IMR-90 (cell line): ENCODE results near the gene FEN1. TPM values are rescaled to one million over a fixed set of nuclear protein-coding genes. Genes with fewer than 3 reads are reported as not detected.

ENCODE experiments used
- ATAC-seq: fragments of 200-7000 bp; cut with Tn5 transposase; 2 replicates; pipeline ENCODE4 v1.9.1; 2020; ENCODE audit warnings: low read depth, mild to moderate bottlenecking, moderate library complexity
- BruUV-seq: library from RNA; stranded (reverse); fragments of 400-500 nt; replicated peaks from 2 replicates; lab custom pipeline; 2021; lab: Mats Ljungman, UMichigan
- CTCF ChIA-PET: fragments of 300-600 bp; formaldehyde crosslinking; extraction: SDS; loops from one replicate; lab custom pipeline; 2021; ENCODE audit warnings: antibody characterized with exemption; lab: Yijun Ruan, JAX
- POLR2A ChIA-PET: fragments of 300-600 bp; sonication (Branson Sonifier 250); formaldehyde crosslinking; loops from one replicate; lab custom pipeline; 2022; ENCODE audit warnings: antibody characterized with exemption; ENCODE audit not compliant: unreplicated experiment; lab: Charles Lee
- DNase-seq: peaks from one replicate; pipeline ENCODE4 v3.0.0; 2013
- H2AFZ ChIP-seq: replicated peaks from 2 replicates; pipeline ENCODE3; 2013; ENCODE audit warnings: low read length, mild to moderate bottlenecking; ENCODE audit not compliant: poor library complexity
- H2AK5ac ChIP-seq: 2 replicates; pipeline ENCODE4 v1.6.1; 2013; ENCODE audit warnings: low read depth, low read length, inconsistent platforms
- H2AK9ac ChIP-seq: replicated peaks from 2 replicates; pipeline ENCODE3; 2013; ENCODE audit warnings: mild to moderate bottlenecking, low read depth, low read length, moderate library complexity; ENCODE audit not compliant: poor library complexity
- H2BK120ac ChIP-seq: 2 replicates; pipeline ENCODE4 v1.6.1; 2013; ENCODE audit warnings: low read depth, low read length, inconsistent platforms
- H2BK15ac ChIP-seq: 3 replicates; pipeline ENCODE4 v1.6.1; 2013; ENCODE audit warnings: low read depth, low read length, inconsistent platforms
- H2BK20ac ChIP-seq: 2 replicates; pipeline ENCODE4 v1.6.1; 2013; ENCODE audit warnings: low read depth, mild to moderate bottlenecking, inconsistent platforms, low read length, moderate library complexity
- H2BK5ac ChIP-seq: 2 replicates; pipeline ENCODE4 v1.6.1; 2013; ENCODE audit warnings: mild to moderate bottlenecking, low read depth, low read length, inconsistent platforms; ENCODE audit not compliant: poor library complexity, severe bottlenecking
- H3K14ac ChIP-seq: replicated peaks from 2 replicates; pipeline ENCODE4 v1.6.1; 2013; ENCODE audit warnings: low read depth, low read length, inconsistent platforms
- H3K18ac ChIP-seq: 2 replicates; pipeline ENCODE4 v1.6.1; 2013; ENCODE audit warnings: low read depth, low read length, control low read depth
- H3K23ac ChIP-seq: 2 replicates; pipeline ENCODE4 v1.6.1; 2013; ENCODE audit warnings: low read depth, low read length, inconsistent platforms
- H3K27ac ChIP-seq: 2 replicates; pipeline ENCODE4 v1.5.1; 2013; ENCODE audit warnings: mild to moderate bottlenecking, control low read depth, low read length; ENCODE audit not compliant: insufficient read depth
- H3K27me3 ChIP-seq: 2 replicates; pipeline ENCODE4 v1.6.1; 2013; ENCODE audit warnings: low read length; ENCODE audit not compliant: control insufficient read depth, insufficient read depth
- H3K36me3 ChIP-seq: 2 replicates; pipeline ENCODE4 v1.6.1; 2013; ENCODE audit warnings: low read length, mixed read lengths; ENCODE audit not compliant: control insufficient read depth, insufficient read depth
- H3K4ac ChIP-seq: 2 replicates; pipeline ENCODE4 v1.6.1; 2013; ENCODE audit warnings: low read depth, low read length, inconsistent platforms
- H3K4me1 ChIP-seq: 2 replicates; pipeline ENCODE4 v1.6.1; 2013; ENCODE audit warnings: low read length, mixed read lengths; ENCODE audit not compliant: control insufficient read depth, insufficient read depth
- H3K4me2 ChIP-seq: 2 replicates; pipeline ENCODE4 v1.6.1; 2013; ENCODE audit warnings: low read depth, mild to moderate bottlenecking, control low read depth, low read length, moderate library complexity
- H3K4me3 ChIP-seq: 2 replicates; pipeline ENCODE4 v1.5.1; 2013; ENCODE audit warnings: low read depth, mild to moderate bottlenecking, control low read depth, low read length, moderate library complexity; ENCODE audit not compliant: insufficient read depth
- H3K56ac ChIP-seq: 2 replicates; pipeline ENCODE4 v1.6.1; 2013; ENCODE audit warnings: low read length, inconsistent platforms; ENCODE audit not compliant: insufficient read depth; ENCODE audit errors: extremely low read depth
- H3K79me1 ChIP-seq, 2 experiments: 2 replicates each; pipeline ENCODE4 v1.6.1; 2013; ENCODE audit warnings: low read length in 2 of 2, inconsistent platforms in 1 of 2, low read depth in 1 of 2
- H3K9ac ChIP-seq: 2 replicates; pipeline ENCODE4 v1.6.1; 2013; ENCODE audit warnings: low read depth, low read length, control low read depth
- H3K9me1 ChIP-seq: 2 replicates; pipeline ENCODE4 v1.6.1; 2013; ENCODE audit warnings: low read length, inconsistent platforms; ENCODE audit not compliant: insufficient read depth
- H3K9me3 ChIP-seq: 2 replicates; pipeline ENCODE4 v1.6.1; 2013; ENCODE audit warnings: low read length; ENCODE audit not compliant: control insufficient read depth, insufficient read depth
- H4K20me1 ChIP-seq: 2 replicates; pipeline ENCODE4 v1.6.1; 2013; ENCODE audit warnings: low read length, inconsistent platforms; ENCODE audit not compliant: insufficient read depth
- H4K5ac ChIP-seq: 2 replicates; pipeline ENCODE4 v1.6.1; 2013; ENCODE audit warnings: mild to moderate bottlenecking, low read depth, low read length, control low read depth
- H4K8ac ChIP-seq, 2 experiments: 2 replicates each; pipeline ENCODE4 v1.6.1; 2013; ENCODE audit warnings: low read depth in 2 of 2, low read length in 2 of 2, control low read depth in 1 of 2, inconsistent platforms in 1 of 2
- H4K91ac ChIP-seq: 2 replicates; pipeline ENCODE4 v1.6.1; 2013; ENCODE audit warnings: low read depth, low read length, inconsistent platforms; ENCODE audit not compliant: insufficient read depth
- BHLHE40 ChIP-seq: fragments of 150-350 bp; IDR thresholded peaks from 2 replicates; pipeline ENCODE4 v1.6.1; 2016; ENCODE audit warnings: mild to moderate bottlenecking, low read depth, low read length
- CEBPB ChIP-seq: IDR thresholded peaks from 2 replicates; pipeline ENCODE4 v1.6.1; 2012; ENCODE audit warnings: low read depth, low read length, improper control_type of control experiment
- CHD1 ChIP-seq: IDR thresholded peaks from 2 replicates; pipeline ENCODE4 v1.6.1; 2012; ENCODE audit warnings: low read depth, low read length, improper control_type of control experiment
- ELK1 ChIP-seq: fragments of 150-350 bp; IDR thresholded peaks from 2 replicates; pipeline ENCODE4 v1.6.1; 2016; ENCODE audit warnings: low read depth, mild to moderate bottlenecking, low read length, moderate library complexity, borderline replicate concordance
- FOS ChIP-seq: fragments of 150-350 bp; IDR thresholded peaks from 2 replicates; pipeline ENCODE4 v1.6.1; 2016; ENCODE audit warnings: low read depth, low read length
- MAFK ChIP-seq: IDR thresholded peaks from 2 replicates; pipeline ENCODE4 v1.6.1; 2012; ENCODE audit warnings: low read depth, low read length, improper control_type of control experiment
- MAZ ChIP-seq: IDR thresholded peaks from 2 replicates; pipeline ENCODE4 v1.6.1; 2012; ENCODE audit warnings: low read depth, mild to moderate bottlenecking, low read length, improper control_type of control experiment, moderate library complexity, borderline replicate concordance
- MXI1 ChIP-seq: IDR thresholded peaks from 2 replicates; pipeline ENCODE4 v1.6.1; 2012; ENCODE audit warnings: low read depth, mild to moderate bottlenecking, low read length, moderate library complexity, borderline replicate concordance
- NFE2L2 ChIP-seq: fragments of 150-350 bp; IDR thresholded peaks from 2 replicates; pipeline ENCODE4 v1.6.1; 2016; ENCODE audit warnings: low read depth, mild to moderate bottlenecking, low read length
- POLR2A ChIP-seq: IDR thresholded peaks from 2 replicates; pipeline ENCODE4 v1.6.1; 2012; ENCODE audit warnings: mild to moderate bottlenecking, low read depth, low read length
- RAD21 ChIP-seq: IDR thresholded peaks from 2 replicates; pipeline ENCODE4 v1.6.1; 2012; ENCODE audit warnings: low read length, improper control_type of control experiment
- RCOR1 ChIP-seq: IDR thresholded peaks from 2 replicates; pipeline ENCODE4 v1.6.1; 2012; ENCODE audit warnings: mild to moderate bottlenecking, low read length, improper control_type of control experiment; ENCODE audit not compliant: insufficient replicate concordance
- RFX5 ChIP-seq: IDR thresholded peaks from 2 replicates; pipeline ENCODE4 v1.8.0; 2012; ENCODE audit warnings: low read depth, mild to moderate bottlenecking, low read length, moderate library complexity
- SMC3 ChIP-seq: fragments of 150-350 bp; IDR thresholded peaks from 2 replicates; pipeline ENCODE4 v1.6.1; 2016; ENCODE audit warnings: low read depth, mild to moderate bottlenecking, antibody characterized with exemption, low read length, moderate library complexity
- WGBS, 2 experiments: methylation state at CpG; one replicate each; pipeline versions ENCODE4 v1.1.5 to v1.1.7; 2013; ENCODE audit warnings: missing lambda C conversion rate in 2 of 2; ENCODE audit not compliant: insufficient read length in 1 of 2; ENCODE audit errors: extremely low coverage in 2 of 2; 5-methylcytosine and 5-hydroxymethylcytosine counted together
- dilution Hi-C: fragments of 300-500 bp; cut with HindIII; formaldehyde crosslinking; loops from one replicate; pipeline ENCODE4 v1.14.3; 2018; ENCODE audit warnings: low sequenced_read_pairs; ENCODE audit not compliant: unreplicated experiment
- in situ Hi-C: fragments of 300-500 bp; cut with MboI; formaldehyde crosslinking; loops from 3 replicates; pipeline ENCODE4 v1.14.3; 2019; ENCODE audit warnings: low sequenced_read_pairs, inconsistent platforms, mixed read lengths
- intact Hi-C: fragments of 100-400 bp; cut with micrococcal nuclease; formaldehyde crosslinking; loops from 2 replicates; pipeline ENCODE4 v1.10.0; 2022
- polyA plus RNA-seq, 3 experiments: library from polyadenylated mRNA; depleted of rRNA; stranded (reverse); fragments of >200 nt; gene quantifications; 2 replicates each; pipeline ENCODE4 v1.2.3, GENCODE V29; 2012; ENCODE audit warnings: low replicate concordance in 1 of 3
- total RNA-seq: library from RNA; depleted of rRNA; stranded (reverse); fragments of >200 nt; gene quantifications from 2 replicates; pipeline ENCODE4 v1.2.3, GENCODE V29; 2012
- TF ChIP-seq, protein P1 (sequence below): conservative IDR thresholded peaks from 2 replicates; pipeline ENCODE4 v1.5.1; 2012; ENCODE audit warnings: mild to moderate bottlenecking, low read depth, low read length, improper control_type of control experiment
- TF ChIP-seq, protein P2 (sequence below): fragments of 150-350 bp; IDR thresholded peaks from 2 replicates; pipeline ENCODE4 v1.6.1; 2017; ENCODE audit warnings: mild to moderate bottlenecking, antibody characterized with exemption, low read length, low read depth

Gene FEN1
- total and polyA plus RNA-seq, 2 of the 4 experiments (the other 2 are of a cell fraction): 23.0 to 41.9 TPM

- in situ Hi-C loops: no loop called here
- Histone ChIP-seq H3K27me3 (no peaks in the 10 kb centered on the region), H3K36me3 (peaks cover 41% of the 10 kb centered on the region), H4K8ac (no peak overlapping the region), H3K9ac (no peak overlapping the region), H2BK120ac (no peak overlapping the region), H2BK5ac (no peak overlapping the region), H2AFZ (no peak overlapping the region), H3K27ac (no peak overlapping the region), H4K91ac (no peak overlapping the region), H3K4me1 (peaks cover 6% of the 10 kb centered on the region; the same call in 1 of the 2 replicates), H3K9me3 (no peaks in the 10 kb centered on the region), H3K56ac (no peak overlapping the region), H2AK5ac (no peak overlapping the region), H3K23ac (no peak overlapping the region), H2BK15ac (no peak overlapping the region), H4K5ac (no peak overlapping the region), H3K4ac (no peak overlapping the region), H2BK20ac (no peak overlapping the region), H2AK9ac (no peak overlapping the region), H3K4me2 (no peak overlapping the region), H4K20me1 (peaks cover 21% of the 10 kb centered on the region; the same call in 1 of the 2 replicates), H3K18ac (no peak overlapping the region), H3K4me3 (no peak overlapping the region), H3K9me1 (peaks cover 16% of the 10 kb centered on the region), H3K14ac (no peak overlapping the region), H3K79me1 (peaks cover 4 to 40% of the 10 kb centered on the region in 2 experiments; a peak in 3 of 4 replicates)
- no peak for TF ChIP-seq NFE2L2
- TF ChIP-seq MAFK: no peak
- TF ChIP-seq MAZ: no peak
- no peak for TF ChIP-seq FOS
- TF ChIP-seq CEBPB: no peak
- no peak for TF ChIP-seq RAD21
- TF ChIP-seq, protein P1, sequence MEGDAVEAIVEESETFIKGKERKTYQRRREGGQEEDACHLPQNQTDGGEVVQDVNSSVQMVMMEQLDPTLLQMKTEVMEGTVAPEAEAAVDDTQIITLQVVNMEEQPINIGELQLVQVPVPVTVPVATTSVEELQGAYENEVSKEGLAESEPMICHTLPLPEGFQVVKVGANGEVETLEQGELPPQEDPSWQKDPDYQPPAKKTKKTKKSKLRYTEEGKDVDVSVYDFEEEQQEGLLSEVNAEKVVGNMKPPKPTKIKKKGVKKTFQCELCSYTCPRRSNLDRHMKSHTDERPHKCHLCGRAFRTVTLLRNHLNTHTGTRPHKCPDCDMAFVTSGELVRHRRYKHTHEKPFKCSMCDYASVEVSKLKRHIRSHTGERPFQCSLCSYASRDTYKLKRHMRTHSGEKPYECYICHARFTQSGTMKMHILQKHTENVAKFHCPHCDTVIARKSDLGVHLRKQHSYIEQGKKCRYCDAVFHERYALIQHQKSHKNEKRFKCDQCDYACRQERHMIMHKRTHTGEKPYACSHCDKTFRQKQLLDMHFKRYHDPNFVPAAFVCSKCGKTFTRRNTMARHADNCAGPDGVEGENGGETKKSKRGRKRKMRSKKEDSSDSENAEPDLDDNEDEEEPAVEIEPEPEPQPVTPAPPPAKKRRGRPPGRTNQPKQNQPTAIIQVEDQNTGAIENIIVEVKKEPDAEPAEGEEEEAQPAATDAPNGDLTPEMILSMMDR: no peak
- TF ChIP-seq POLR2A: no peak
- TF ChIP-seq, protein P2, sequence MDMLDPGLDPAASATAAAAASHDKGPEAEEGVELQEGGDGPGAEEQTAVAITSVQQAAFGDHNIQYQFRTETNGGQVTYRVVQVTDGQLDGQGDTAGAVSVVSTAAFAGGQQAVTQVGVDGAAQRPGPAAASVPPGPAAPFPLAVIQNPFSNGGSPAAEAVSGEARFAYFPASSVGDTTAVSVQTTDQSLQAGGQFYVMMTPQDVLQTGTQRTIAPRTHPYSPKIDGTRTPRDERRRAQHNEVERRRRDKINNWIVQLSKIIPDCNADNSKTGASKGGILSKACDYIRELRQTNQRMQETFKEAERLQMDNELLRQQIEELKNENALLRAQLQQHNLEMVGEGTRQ: no peak
- no peak for TF ChIP-seq BHLHE40
- TF ChIP-seq RFX5: no peak
- TF ChIP-seq SMC3: no peak
- TF ChIP-seq CHD1: no peak
- no peak for TF ChIP-seq MXI1
- TF ChIP-seq RCOR1: no peak
- TF ChIP-seq ELK1: no peak
- intact Hi-C loops: no loop called here
- no TSS peak for BruUV-seq
- dilution Hi-C loops: no loop called here
- CTCF ChIA-PET: no interaction called here
- DNase-seq: no peak
- 70% methylated on average over 2 of the region's 10 CpGs; no CpG with 5 or more reads in 1 of the 2 experiments for WGBS, 2 experiments
- ATAC-seq: no peak
- POLR2A ChIA-PET: no interaction called here
These were observed 46.2 kb downstream of the FEN1 start for GRCh38 chr11:61838921-61839320.
